AG04450 (cell line): Measurements from ENCODE around the gene CCM2. TPM values are rescaled to one million over a fixed set of nuclear protein-coding genes. Genes with fewer than 3 reads are reported as not detected.
A peak's percentile ranks its signal among the peaks of the same experiment; 100 is the strongest.
"Not testable (repeated sequence)": the region's sequence is repeated elsewhere in the genome, so short reads cannot be mapped to it uniquely, and the experiment has no call there.

ENCODE experiments used
- CTCF ChIA-PET: fragments of 300-600, 350-600 bp; formaldehyde crosslinking; extraction: SDS; loops from one replicate; lab custom pipeline; 2022; ENCODE audit warnings: antibody characterized with exemption, inconsistent platforms; lab: Charles Lee
- POLR2A ChIA-PET: fragments of 350-600 bp; formaldehyde crosslinking; extraction: SDS; loops from one replicate; lab custom pipeline; 2021; ENCODE audit warnings: antibody characterized with exemption, inconsistent platforms; lab: Yijun Ruan, JAX
- DNase-seq: peaks from one replicate; pipeline ENCODE4 v3.0.0-alpha.2; 2011; ENCODE audit warnings: low read depth, low spot score
- H3K27ac ChIP-seq: one replicate; pipeline ENCODE4 v1.5.1; 2012; ENCODE audit warnings: low read depth, low read length, control low read depth
- H3K27me3 ChIP-seq: one replicate; pipeline ENCODE4 v1.6.0; 2012; ENCODE audit warnings: low read length; ENCODE audit not compliant: control insufficient read depth, insufficient read depth
- H3K4me3 ChIP-seq: 2 replicates; pipeline ENCODE4 v1.5.1; 2011; ENCODE audit warnings: mild to moderate bottlenecking, low read depth, low read length, control low read depth
- H3K9me3 ChIP-seq: 2 replicates; pipeline ENCODE4 v1.5.1; 2012; ENCODE audit warnings: low read length; ENCODE audit not compliant: control insufficient read depth, insufficient read depth
- CTCF ChIP-seq: IDR thresholded peaks from 2 replicates; pipeline ENCODE4 v1.5.1; 2011; ENCODE audit warnings: low read depth, low read length, control low read depth, inconsistent platforms
- polyA plus RNA-seq: library from polyadenylated mRNA; depleted of rRNA; stranded (reverse); fragments of >200 nt; gene quantifications from 2 replicates; pipeline ENCODE4 v1.2.3, GENCODE V29; 2011

CCM2 gene
- polyA plus RNA-seq, 1 experiment: 24.7 TPM

DNA sequence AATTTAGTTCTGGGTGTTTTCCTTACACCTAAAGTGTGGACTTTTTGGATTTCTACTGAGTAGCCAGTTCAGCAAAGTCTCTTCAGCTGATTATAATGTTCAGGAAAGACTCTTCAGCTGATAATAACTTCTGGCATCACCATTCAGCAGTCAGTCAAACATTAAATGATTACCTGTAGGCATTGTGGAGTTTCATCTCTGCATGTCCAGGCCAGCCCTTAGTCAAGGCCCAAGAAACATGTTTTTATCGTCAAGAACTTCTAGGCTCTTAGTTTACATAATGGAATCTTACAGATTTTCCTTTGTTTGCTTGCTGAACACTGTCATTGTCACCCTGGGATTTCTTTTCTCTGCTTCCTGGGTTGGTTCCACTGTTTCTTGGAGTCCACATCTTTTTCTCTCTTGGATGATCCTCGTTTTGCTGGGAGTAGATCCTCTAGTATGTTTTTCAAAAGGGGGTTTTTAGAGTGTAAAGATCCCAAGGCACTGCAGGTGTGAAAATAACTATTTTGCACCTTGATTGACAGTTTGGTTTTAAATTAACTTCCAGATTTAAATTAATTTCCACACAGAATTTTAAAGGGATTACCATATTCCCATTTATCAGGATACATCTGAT lies 24.2 kb downstream of the CCM2 start:
- ChIA-PET CTCF (interaction anchor here (1.1 kb wide), 1 partner anchor 50 kb away, joined by 5 read pairs; no protein-coding TSS in a partner anchor), POLR2A (no interaction called here)
- Histone ChIP-seq H3K9me3 (no peaks in the 10 kb centered on the region), H3K4me3 (no peak overlapping the region), H3K27ac (no peak overlapping the region), H3K27me3 (no peaks in the 10 kb centered on the region)
- DNase-seq: no peak
- TF ChIP-seq CTCF: no peak

DNA sequence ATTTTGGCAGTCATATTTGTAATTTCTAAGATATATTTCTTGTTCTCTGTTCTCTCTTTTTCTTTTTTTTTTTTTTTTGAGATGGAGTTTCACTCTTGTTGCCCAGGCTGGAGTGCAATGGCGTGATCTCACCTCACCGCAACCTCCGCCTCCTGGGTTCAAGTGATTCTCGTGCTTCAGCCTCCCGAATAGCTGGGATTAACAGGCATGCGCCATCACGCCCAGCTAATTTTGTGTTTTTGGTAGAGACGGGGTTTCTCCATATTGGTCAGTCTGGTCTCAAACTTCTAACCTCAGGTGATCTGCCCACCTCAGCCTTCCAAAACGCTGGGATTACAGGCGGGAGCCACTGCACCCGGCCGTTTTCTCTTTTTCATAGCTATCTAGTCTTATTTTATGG lies 25.5 kb downstream of the CCM2 start:
- H3K27me3 ChIP-seq: not testable (repeated sequence)

DNA sequence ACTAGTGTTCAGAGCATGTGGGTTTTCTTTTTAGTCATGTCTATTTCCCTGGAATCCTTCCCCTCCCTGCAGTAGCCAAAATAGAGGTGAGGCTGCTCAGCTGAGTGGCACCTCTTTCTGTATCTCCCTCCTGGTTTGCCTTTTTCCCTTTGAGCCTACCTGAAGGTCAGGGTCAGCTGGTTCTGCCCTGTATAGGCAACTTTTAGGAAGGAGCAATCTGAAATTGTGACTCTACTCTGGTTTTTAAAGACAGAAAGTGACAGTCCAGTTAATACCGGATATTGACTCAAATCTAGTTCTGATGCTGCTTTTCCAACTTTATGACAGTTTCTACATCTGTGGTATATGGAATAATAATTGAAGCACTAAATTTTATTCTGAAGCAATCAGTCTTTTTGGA lies 26.0 kb downstream of the CCM2 start:
- ChIA-PET CTCF (no interaction called here), POLR2A (no interaction called here)
- H3K27me3 ChIP-seq: no peaks in the 10 kb centered on the region
- TF ChIP-seq CTCF: no peak
- H3K9me3 ChIP-seq: no peaks in the 10 kb centered on the region
- no peak overlapping the region for H3K4me3 ChIP-seq
- no peak overlapping the region for H3K27ac ChIP-seq
- no peak for DNase-seq

More for the DNA sequence above, 25.5 kb downstream of the CCM2 start:
- H3K4me3 ChIP-seq, CTCF ChIA-PET, POLR2A ChIA-PET, H3K9me3 ChIP-seq, H3K27ac ChIP-seq, DNase-seq: not testable (repeated sequence)

DNA sequence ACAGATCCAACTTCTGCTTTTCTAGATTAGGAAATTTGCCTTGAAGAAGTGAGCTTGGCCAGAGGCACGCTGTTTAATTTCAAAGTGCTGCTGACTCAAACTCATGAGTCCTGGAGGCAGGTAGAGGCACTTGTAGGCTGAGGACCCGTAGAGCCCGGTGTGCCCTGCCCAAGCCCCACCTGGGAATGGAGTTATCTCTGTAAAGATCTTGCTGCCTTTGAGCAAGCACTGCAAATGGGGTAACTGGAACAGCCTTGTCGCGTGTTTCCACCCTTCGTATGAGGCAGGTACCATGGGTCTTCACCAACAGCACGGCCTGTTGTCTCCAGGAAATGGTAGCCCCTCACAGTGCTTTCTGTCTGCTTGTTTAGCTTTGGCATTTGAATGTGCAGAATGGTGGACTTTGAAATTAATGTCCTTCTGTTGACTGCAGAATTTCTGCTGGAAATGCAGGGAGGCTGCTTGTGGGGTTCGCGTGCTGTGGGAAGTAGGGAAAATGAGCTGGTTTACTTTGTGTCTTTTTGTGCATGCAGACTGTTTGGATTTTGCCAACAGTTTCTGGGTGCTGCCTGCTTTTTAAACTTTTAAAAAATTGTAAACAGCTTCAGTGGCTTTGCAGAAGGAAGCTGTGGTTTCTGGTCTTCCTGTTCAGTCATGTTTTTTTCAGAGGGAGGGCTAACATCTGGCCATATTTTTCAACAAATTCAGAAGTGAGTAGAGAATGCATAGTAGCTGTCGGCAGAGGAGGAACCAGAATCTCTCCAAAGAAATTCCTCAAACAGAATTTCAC lies 27.2 kb downstream of the CCM2 start:
- Histone ChIP-seq H3K27me3 (no peaks in the 10 kb centered on the region), H3K27ac (peak overlapping the region; percentile 39), H3K9me3 (no peaks in the 10 kb centered on the region), H3K4me3 (no peak overlapping the region)
- POLR2A ChIA-PET: interaction anchor here (0.6 to 0.8 kb wide), 2 partner anchors 84 to 939 kb away, joined by 3 to 6 read pairs; partner anchors contain the start of gene TBRG4
- CTCF ChIA-PET: no interaction called here
- no peak for TF ChIP-seq CTCF
- DNase-seq: peak; percentile 23

- DNase-seq: no peak
- peak overlapping the region; percentile 68 for H3K27ac ChIP-seq
- ChIA-PET POLR2A (interaction anchor here (0.6 kb wide), 1 partner anchor 939 kb away, joined by 6 read pairs; no protein-coding TSS in a partner anchor), CTCF (no interaction called here)
- no peaks in the 10 kb centered on the region for H3K27me3 ChIP-seq
- H3K4me3 ChIP-seq: no peak overlapping the region
- no peak for TF ChIP-seq CTCF
- no peaks in the 10 kb centered on the region for H3K9me3 ChIP-seq
Observed at GRCh38 chr7:45027774-45028114, 27.7 kb downstream of the CCM2 start.
